GM19023 (cell line): ENCODE data around the gene RFK.
"Not testable (repeated sequence)": the region's sequence is repeated elsewhere in the genome, so short reads cannot be mapped to it uniquely, and the experiment has no call there.

Experiments
- ATAC-seq: cut with Tn5 transposase; IDR thresholded peaks from one replicate; pipeline ENCODE4 v1.9.1; 2021; ENCODE audit warnings: mild to moderate bottlenecking, moderate library complexity; ENCODE audit not compliant: unreplicated experiment

Gene RFK

DNA sequence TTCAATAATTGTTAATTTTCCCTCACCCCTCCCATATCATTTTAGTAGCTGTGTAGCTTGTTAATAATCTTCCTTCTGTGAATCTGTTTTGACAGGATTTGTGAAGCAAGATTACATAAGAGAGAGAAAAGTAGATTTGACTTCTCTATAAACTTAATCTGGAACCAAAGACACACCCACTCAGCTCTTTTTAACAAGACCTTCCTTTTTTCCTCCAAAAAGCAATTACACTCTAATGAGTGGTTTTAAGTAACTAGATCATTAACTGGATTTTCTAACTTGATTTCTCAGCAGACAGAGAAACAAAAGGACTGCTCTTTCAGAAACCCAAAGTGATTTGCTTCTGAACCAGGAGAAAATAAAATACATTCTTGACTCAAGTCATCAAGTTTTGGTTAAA is 21.9 kb downstream of the RFK start:
- ATAC-seq = no peak

DNA sequence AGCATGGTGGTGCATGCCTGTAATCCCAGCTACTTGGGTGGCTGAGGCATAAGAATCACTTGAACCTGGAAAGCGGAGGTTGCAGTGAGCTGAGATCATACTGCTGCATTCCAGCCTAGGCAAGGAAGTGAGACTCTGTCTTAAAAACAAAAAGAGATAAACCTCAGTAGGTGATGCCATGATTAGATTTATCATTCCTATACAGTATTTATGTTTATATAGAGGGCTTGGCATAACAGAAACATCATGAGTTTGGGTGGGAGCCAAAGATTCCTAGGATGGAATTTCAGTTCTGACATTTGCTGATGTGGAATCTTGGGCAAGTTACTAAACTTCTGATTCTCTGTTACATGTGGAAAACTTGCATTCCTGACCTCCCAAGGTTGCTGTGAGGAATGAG is 22.3 kb downstream of the RFK start:
- ATAC-seq = no peak

DNA sequence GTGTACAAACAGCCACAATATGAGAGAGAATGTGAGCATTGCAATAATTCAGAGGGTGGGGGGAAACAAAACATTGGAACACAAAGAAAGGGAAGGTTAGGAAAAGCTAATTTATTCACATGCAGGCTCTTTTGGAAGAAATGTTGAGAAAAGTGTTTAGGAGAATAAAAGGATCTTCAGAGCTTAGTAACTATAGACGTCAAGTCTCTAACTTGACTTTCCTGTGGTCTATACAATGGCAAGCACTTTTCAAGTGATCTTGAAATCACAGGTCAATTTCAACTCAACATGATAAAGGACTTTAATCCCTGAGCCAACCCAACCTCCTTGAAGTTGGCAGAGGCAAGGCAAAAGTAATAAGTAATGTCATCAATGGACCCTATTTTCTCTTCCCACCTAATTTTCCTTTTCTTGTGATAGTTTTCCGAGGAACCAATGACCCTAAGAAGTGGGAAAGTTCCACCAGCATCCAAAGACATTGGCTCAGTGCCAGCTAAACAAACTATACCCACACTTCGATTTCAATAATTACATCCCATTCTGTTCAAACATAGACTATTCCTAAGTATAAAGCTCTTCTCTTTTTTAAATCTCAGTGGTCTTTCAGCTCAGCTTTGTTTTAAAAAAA is 23.7 kb downstream of the RFK start:
- no peak for ATAC-seq

DNA sequence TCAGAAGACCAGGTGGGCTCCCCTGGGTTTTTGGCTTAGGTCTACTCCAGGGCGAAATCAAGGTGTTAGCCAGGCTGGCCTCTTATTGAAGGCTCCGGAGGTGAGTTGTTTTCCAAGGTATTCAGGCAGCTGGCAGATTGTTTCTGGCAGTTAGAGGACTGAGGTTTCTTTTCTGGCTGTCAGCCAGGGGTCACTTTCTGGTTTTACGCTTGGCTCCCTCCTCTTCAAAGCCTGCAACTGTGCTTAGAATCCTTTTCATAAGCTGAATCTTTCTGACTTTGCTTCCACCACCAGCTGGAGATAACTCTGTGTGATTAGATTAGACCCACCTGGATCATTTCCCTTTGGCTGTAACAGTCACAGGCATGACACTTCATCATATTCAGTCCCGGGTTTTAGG is 24.6 kb downstream of the RFK start:
- no peak for ATAC-seq

DNA sequence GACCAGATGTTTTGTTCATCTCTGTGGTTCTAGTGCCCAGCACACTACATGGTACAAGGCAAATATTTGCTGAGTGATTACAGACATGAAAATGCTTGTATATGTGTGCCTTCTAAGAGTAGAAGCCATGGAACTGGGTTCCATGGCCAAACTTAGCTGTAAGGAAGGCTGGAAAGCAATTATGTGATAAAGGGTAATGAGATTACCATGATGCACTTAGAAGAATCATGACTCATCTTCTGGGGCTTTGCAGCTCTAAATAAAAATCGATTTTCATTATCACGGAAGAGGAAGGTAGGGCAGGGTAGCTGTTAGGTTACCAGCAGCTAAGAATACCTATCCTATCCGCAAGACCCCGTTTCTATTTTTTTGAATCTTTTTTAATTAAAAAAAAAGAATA is 28.0 kb downstream of the RFK start:
- no peak for ATAC-seq

DNA sequence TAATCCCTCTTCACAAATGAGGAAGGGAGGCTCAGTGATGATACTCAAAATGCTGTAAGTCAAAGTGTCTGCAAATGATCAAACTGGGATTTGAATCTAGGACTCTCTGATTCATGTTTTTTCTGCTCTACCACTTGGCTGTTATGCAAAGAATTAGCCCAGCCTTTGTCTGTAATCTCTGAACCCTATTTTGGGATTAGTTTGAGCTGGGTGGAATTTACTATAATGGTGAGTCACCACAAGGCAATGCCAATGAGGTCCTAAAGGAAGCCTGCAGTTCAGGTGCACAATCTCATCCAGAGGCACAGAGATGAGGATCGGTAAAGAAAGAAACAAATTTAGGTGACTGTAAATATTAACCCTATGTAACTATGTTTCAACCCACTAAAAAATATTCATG is 29.2 kb downstream of the RFK start:
- no peak for ATAC-seq

DNA sequence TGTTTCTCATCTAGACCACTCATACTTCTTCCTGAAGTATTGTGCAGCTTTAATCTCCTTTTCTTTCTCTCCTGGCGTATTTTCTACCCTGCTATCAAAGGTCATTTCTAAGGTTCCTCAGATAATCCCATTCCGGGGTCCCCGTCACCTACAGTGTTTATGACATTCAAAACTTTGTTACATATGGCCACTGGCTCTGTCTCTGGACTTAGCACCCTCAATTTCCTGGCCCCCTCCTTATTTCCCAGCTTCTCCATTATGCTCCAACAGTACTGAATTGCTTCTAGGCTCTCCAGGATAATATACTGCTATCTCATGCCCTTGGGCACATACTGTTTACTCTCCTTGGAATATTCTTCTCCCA is 31.2 kb downstream of the RFK start:
- ATAC-seq = no peak

DNA sequence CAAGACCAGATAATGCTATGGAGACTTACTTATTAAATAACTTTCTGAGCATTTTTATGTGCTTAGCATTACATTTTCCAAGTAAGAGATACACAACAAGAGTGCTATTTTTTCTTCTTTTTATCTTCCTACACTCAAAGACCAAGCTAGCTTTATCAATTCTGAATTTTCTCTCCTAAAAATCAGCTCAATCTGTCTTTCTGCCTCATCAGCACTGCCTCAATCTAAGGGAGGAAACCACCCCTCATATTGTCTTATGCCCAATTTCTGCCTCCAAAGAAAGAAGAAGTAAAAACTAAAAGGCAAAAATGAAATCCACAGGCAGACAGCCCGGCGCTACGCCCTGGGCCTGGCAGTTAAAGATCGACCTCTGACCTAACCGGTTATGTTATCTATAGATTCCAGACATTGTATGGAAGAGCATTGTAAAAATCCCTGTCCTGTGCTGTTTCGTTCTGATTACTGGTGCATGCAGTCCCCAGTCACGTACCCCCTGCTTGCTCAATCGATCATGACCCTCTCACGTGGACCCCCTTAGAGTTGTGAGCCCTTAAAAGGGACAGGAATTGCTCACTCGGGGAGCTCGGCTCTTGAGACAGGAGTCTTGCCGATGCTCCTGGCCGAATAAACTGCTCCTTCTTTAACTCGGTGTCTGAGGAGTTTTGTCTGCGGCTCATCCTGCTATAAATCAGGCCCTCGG is 31.7 kb downstream of the RFK start:
- not testable (repeated sequence) for ATAC-seq

DNA sequence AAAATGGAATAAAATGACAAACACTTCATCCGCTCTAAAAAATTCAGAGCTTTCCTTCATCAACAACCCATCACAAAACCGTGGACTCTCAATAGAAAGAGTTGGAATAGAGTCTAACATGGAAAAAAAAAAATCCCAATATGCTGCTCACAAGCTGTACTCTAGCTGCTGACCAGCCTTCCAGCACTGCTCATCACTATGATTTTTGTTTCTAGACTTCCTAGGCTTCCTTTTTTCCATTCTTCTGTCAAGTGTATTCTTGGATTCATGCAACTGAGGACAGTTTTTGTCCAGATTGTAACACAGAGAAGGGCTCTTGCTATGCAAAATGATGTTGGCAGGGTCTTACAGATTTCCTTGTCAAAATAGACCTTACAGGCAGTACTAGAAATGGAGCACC is 34.5 kb downstream of the RFK start:
- no peak for ATAC-seq

DNA sequence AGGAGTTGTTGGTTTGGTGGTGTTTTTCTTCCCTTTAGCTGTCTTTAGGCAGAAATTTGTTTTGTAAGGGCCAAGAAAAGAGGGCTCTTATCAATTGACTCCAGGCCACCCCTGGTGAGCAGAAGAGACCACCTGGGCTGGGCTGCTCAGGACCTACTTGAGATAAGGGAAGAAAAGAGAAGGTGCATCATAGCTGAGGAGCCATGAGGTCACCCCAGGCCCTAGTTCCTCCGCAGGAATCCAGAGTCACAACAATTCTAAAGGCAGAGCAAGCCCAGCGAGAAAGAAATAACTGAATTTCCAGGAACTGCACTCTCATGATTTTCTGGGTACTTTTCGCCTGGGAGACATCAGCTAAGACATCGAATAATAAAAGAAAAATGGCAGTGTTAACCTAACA is 34.9 kb downstream of the RFK start:
- no peak for ATAC-seq

DNA sequence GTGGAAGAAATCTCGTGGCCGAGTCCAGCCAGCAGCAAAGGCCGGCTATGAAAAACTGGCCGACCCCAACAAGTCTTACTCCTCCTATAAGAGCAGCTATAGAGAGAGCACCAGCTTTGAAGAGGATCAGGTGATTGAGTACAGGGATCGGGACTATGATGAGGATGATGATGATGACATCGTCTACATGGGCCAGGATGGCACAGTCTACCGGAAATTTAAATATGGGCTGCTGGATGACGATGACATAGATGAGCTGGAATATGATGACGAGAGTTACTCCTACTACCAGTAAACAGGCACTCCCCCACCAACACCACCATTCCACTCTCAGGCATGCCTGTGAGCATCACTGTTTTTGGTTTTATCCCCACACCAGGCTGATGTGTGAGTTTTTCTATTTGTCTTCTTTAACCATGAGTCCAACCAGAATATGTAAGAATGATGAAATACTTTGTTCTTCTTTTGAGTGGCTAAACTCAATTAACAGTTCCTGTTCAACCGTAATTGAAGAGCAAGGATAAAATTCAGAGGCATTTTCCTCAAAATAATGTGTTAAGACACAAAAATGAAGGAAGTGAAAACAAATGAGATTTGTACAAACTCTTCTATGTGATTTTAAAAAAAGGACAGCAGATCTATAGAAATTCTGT is 35.5 kb downstream of the RFK start:
- no peak for ATAC-seq

DNA sequence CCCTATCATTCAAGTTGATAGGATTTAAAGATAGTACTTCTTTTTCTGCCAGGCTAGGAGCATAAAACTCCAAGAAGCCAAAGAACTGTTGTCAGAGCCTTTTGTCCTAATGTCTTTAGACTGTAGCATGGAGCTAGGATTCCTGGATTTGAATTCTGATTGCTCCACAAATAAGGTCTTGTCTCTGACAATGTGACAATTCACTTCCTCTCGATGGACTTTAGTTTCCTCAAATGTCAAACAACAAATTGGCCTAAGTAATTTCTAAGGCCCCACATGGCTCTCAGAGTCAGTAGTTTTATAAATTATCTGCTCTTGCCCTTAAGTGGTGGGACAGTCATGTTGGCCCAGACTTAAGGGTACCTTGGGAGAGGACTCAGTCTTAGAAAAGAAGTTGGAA is 36.7 kb downstream of the RFK start:
- ATAC-seq = no peak

DNA sequence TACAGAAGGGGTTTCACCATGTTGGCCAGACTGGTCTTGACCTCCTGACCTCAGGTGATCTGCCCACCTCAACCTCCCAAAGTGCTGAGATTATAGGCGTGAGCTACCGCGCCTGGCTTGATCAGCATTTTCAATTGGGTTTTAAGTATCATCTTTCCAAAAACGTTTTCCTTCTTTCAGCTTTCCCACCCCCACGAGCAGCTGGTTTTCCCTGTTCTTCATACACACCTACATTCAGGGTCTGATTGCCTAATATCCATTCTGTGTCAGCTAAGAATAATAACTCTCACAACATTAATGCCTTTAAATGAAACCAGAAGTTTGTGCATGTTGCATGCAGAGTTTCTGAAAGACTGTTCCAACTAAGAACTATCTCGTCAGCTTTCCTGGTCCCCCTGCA is 38.3 kb downstream of the RFK start:
- no peak for ATAC-seq

DNA sequence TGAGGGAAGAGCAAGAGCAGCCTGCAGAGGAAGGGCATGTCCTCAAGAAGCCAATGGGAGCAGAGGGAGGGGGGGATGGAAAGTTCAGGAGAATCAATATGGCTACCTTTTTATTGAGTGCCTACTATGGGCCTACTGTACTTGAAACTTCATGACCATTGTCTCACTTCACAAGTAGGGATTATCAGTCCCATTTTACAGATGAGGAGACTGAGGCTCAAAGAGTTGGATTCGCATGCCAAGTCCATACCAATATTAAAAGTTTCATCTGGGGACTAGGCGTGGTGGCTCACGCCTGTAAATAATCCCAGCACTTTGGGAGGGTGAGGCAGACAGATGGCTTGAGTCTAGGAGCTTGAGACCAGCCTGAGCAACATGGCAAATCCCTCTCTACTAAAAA is 40.0 kb downstream of the RFK start:
- ATAC-seq = no peak

DNA sequence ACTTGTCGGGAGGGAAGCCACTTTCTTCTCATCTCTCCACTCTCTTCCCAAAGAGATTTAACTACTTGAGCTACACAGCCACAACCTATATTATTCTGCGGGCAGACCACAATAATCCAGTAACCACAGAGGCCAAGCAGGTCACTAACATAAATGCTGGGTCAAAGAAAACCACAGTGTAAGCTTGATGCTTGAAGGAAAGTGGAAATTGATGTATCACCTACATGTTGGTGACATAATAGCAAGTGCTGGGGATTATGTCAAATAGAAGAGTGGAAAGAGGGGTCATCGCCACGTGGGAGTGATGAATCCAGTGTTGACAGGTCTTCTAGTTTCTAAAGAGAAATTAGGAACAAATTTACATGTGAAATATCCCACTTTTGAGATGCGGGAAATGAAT is 40.9 kb downstream of the RFK start:
- ATAC-seq = no peak

DNA sequence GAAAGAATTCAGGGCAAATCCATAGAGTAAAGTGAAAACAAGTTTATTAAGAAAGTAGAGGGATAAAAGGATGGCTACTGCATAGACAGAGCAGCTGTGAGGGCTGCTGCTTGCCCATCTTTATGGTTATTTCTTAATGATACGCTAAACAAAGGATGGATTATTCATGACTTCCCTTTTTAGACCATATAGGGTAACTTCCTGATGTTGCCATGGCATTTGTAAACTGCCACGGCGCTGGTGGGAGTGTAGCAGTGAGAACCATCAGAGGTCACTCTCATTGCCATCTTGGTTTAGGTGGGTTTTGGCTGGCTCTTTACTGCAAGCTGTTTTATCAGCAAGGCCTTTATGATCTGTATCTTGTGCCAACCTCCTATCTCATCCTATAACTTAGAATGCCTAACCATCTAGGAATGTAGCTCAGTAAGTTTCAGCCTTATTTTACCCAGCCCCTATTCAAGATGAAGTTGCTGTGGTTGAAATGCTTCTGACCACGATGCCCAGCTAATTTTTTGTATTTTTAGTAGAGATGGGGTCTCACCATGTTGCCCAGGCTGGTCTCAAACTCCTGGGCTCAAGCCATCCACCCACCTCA is 42.1 kb downstream of the RFK start:
- no peak for ATAC-seq

DNA sequence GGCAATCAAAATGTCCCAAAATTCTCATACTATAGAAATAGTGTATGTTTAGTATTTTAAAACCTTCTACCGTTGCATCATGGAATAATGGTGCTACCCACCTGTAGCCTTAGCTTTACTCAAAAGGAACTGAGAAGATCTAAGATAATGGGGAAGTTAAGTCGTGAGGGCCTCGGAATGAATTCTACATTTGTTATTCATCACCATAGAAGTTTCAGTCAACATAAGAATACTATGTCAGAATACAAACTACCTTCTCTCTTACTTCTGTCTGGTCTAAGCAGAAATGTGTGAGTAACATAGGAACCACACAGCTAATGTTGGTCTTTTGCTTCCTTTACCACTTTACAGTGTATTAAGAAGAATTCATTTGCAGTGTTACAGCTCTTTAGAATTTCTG is 43.2 kb downstream of the RFK start:
- ATAC-seq = no peak

DNA sequence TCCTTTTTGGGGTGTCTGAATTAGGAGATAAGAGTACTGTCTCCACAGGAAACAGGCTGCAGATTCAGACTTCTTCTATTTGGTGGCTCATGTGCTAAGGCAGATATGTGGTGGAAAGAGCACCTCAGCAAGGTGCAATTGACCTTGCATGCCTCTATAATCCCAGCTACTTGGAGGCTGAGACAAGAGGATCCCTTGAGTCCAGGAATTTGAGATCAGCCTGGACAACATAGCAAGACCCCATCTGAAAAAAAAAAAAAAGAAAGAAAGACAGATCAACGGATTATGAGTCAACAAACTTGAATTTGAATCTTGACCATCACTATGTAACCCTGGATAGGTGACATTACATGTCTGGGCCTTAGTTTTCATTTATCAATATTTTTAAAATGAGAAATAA is 44.4 kb downstream of the RFK start:
- ATAC-seq = no peak

DNA sequence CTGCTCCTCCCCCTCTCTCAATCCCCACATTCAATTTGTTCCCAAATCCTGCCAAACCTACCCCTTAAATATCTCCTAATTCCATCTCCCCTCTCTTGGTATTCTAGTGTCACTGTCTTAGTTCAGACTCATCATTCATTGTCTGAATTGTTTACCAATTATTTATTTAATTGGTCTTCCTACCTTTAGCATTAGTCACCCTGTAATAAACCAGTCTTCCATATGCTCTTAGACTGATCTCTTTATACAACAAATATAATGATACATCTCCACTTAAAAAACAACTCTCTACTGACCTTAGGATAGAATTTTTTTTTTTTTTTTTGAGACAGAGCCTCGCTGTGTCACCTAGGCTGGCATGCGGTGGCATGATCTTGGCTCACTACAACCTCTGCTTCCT is 51.4 kb downstream of the RFK start:
- no peak for ATAC-seq

DNA sequence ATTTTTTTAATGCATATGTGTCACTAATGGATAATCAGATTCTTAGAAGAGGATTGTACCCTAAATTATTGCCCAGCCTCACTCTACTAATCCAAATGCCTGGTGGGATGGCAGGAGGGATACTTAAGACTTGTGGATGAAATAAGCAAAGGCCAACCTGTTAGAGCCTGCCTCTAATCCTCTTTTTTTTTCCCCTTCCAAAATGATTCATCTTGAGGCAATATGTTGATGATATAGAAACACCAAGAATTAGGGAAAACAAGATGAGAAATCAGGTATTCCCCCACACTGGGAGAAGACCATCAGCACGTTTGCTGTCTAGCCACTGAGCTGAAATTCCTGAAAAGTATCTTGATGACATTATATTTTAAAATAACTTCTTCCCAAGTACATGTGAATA is 52.0 kb downstream of the RFK start:
- ATAC-seq = no peak

DNA sequence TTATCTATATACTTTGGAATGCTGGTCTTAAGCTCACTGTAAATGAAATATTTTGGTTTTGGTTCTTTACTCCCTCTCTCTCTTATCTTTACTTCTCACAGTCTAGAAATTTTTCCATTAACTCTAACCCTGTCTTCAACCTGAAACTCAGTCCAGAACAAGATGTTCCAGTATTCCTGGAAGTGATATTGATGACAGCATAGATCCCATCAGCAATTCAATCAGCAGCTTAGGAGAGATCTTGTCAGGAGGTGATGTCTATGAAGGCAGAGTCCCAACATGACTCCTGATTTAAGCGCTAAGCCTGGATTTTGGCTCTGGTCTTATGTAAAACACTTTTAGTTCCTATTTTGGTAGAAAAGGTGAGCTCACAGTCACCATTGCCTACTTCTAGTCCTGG is 52.6 kb downstream of the RFK start:
- ATAC-seq = no peak

DNA sequence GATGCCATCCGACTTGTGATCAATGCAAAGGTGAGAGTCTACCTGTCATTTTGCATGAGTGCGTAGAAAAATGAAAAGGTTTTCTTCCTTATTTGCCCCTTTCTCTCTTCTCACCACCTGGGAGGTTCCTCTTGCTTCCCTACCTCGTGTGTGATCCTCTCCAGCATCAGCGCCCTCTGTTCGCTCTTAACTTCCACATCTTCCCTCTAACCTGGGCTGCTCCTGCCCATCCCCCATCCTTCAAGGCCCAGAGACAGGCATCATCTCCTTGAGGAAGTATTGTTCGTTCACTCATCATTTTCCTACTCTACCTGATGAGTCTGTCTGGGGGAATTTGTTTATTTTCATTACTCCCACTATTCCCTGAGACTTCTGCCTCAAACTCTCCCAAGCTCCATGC is 55.8 kb downstream of the RFK start:
- ATAC-seq = no peak
